Limb (tissue), 2 donors: ENCODE results near the gene ZNF267.
"Not testable (repeated sequence)": the region's sequence is repeated elsewhere in the genome, so short reads cannot be mapped to it uniquely, and the experiment has no call there.

ENCODE experiments used
- DNase-seq, 2 donors: peaks; one replicate each; pipeline ENCODE4 v3.0.0-alpha.2; 2016; ENCODE audit errors: extremely low spot score in 2 of 2

ZNF267 gene

GRCh38 chr16:31873556-31874365 is at the start of gene ZNF267:
Gene ZNF267 (plus strand): TSS chr16:31873807. CDS start chr16:31873967, 160 bp downstream.
- peak; percentile 91 to 94 for DNase-seq

GRCh38 chr16:31833047-31833446 is 40.6 kb upstream of the ZNF267 start:
- no peak for DNase-seq

- not testable (repeated sequence) for DNase-seq
These were observed 37.2 kb upstream of the ZNF267 start for GRCh38 chr16:31836396-31836795.

GRCh38 chr16:31842864-31843263 is 30.7 kb upstream of the ZNF267 start:
- no peak for DNase-seq

GRCh38 chr16:31848572-31848971 is 25.0 kb upstream of the ZNF267 start:
- DNase-seq: not testable (repeated sequence)

- DNase-seq: no peak
These were observed 20.3 kb upstream of the ZNF267 start for GRCh38 chr16:31853291-31853690.

GRCh38 chr16:31860508-31860907 is 13.1 kb upstream of the ZNF267 start:
- DNase-seq: no peak

GRCh38 chr16:31861455-31861854 is 12.2 kb upstream of the ZNF267 start:
- no peak for DNase-seq

- no peak for DNase-seq
These were observed 10.8 kb upstream of the ZNF267 start for GRCh38 chr16:31862761-31863160.

GRCh38 chr16:31868164-31868563 is 5.4 kb upstream of the ZNF267 start:
- no peak for DNase-seq

GRCh38 chr16:31868691-31869167 is 4.9 kb upstream of the ZNF267 start:
- DNase-seq: peak; percentile 75 to 83

- DNase-seq: no peak
These were observed 4.0 kb upstream of the ZNF267 start for GRCh38 chr16:31869511-31870201.

- DNase-seq: no peak
These were observed 2.8 kb upstream of the ZNF267 start for GRCh38 chr16:31870809-31871208.

GRCh38 chr16:31871510-31871909 is 2.1 kb upstream of the ZNF267 start:
- DNase-seq: no peak

GRCh38 chr16:31872201-31872600 is 1.4 kb upstream of the ZNF267 start:
- no peak for DNase-seq

GRCh38 chr16:31874366-31875111 is 932 bp downstream of the ZNF267 start:
- no peak for DNase-seq

- no peak for DNase-seq
These were observed 1.7 kb downstream of the ZNF267 start for GRCh38 chr16:31875112-31875803.

- DNase-seq: no peak
These were observed 2.4 kb downstream of the ZNF267 start for GRCh38 chr16:31875928-31876547.

GRCh38 chr16:31876951-31877828 is 3.6 kb downstream of the ZNF267 start:
- DNase-seq: no peak
